ENCODE results near the gene SMARCA1. TPM values are rescaled to one million over a fixed set of nuclear protein-coding genes. Genes with fewer than 3 reads are reported as not detected.
"Not testable (repeated sequence)": the region's sequence is repeated elsewhere in the genome, so short reads cannot be mapped to it uniquely, and the experiment has no call there.

SMARCA1 gene
- total and polyA plus RNA-seq, 2 experiments from 2014 or later = 36.9 to 38.5 TPM

GRCh38 chrX:129565046-129565650, 41.9 kb upstream of the SMARCA1 start:
- no peaks in the 10 kb centered on the region for H3F3A ChIP-seq (ENCODE audit: insufficient read depth)
- H3K9me3 ChIP-seq (ENCODE audit: low read depth) = no peaks in the 10 kb centered on the region
- 59 to 65% methylated on average over 3 of the region's 3 CpGs for WGBS, 2 experiments (ENCODE audit: low coverage in 1 of 2, low lambda C conversion rate in 2 of 2, missing lambda C conversion rate in 2 of 2)
- no peak overlapping the region for H3K27ac ChIP-seq
- in situ Hi-C loops (cut with MboI) = no loop called here
- peaks cover 22% of the 10 kb centered on the region; the same call in 1 of the 2 replicates for H3K36me3 ChIP-seq (ENCODE audit: low read depth)
- H3K9ac ChIP-seq = no peak overlapping the region
- peaks cover 4% of the 10 kb centered on the region for H3K4me1 ChIP-seq (ENCODE audit: insufficient read depth)
- TF ChIP-seq EZH2 (IDR thresholded peaks at IDR 0.05; ENCODE audit: insufficient read depth, poor library complexity, severe bottlenecking) = no peak
- no peak for TF ChIP-seq EZH2phosphoT487 (IDR thresholded peaks at IDR 0.05; ENCODE audit: insufficient read depth, low read depth)
- H2AFZ ChIP-seq = no peak overlapping the region
- DNase-seq = no peak
- H3K79me2 ChIP-seq (ENCODE audit: insufficient read depth) = no peaks in the 10 kb centered on the region
- no peaks in the 10 kb centered on the region for H3K9me2 ChIP-seq (ENCODE audit: insufficient read depth)
- H4K20me1 ChIP-seq (ENCODE audit: insufficient read depth) = no peaks in the 10 kb centered on the region
- no peak overlapping the region for H3K4me3 ChIP-seq
- no peaks in the 10 kb centered on the region for H3K27me3 ChIP-seq (replicated peaks; ENCODE audit: insufficient read depth)
- H3K4me2 ChIP-seq (ENCODE audit: unreplicated experiment) = no peak overlapping the region

GRCh38 chrX:129564345-129564744, 41.1 kb upstream of the SMARCA1 start:
- H3K27me3 ChIP-seq (replicated peaks; ENCODE audit: insufficient read depth); H3F3A ChIP-seq (ENCODE audit: insufficient read depth); H3K9ac ChIP-seq; H3K9me2 ChIP-seq (ENCODE audit: insufficient read depth); H3K9me3 ChIP-seq (ENCODE audit: low read depth); H3K4me2 ChIP-seq (ENCODE audit: unreplicated experiment); H3K4me1 ChIP-seq (ENCODE audit: insufficient read depth); H4K20me1 ChIP-seq (ENCODE audit: insufficient read depth); H2AFZ ChIP-seq; H3K27ac ChIP-seq; in situ Hi-C loops (cut with MboI); DNase-seq; H3K79me2 ChIP-seq (ENCODE audit: insufficient read depth); H3K4me3 ChIP-seq: not testable (repeated sequence)
- H3K36me3 ChIP-seq (ENCODE audit: low read depth) = peaks cover 25% of the 10 kb centered on the region; the same call in 1 of the 2 replicates
- WGBS, 2 experiments (ENCODE audit: low coverage in 1 of 2, low lambda C conversion rate in 2 of 2, missing lambda C conversion rate in 2 of 2) = 70 to 90% methylated on average over 1 to 5 of the region's 5 CpGs

- WGBS, 2 experiments (ENCODE audit: low coverage in 1 of 2, low lambda C conversion rate in 2 of 2, missing lambda C conversion rate in 2 of 2) = 96 to 97% methylated on average over 3 of the region's 3 CpGs
- Histone ChIP-seq H2AFZ (no peak overlapping the region), H3F3A (ENCODE audit: insufficient read depth) (no peaks in the 10 kb centered on the region), H3K4me1 (ENCODE audit: insufficient read depth) (peaks cover 4% of the 10 kb centered on the region), H3K4me3 (no peak overlapping the region), H3K79me2 (ENCODE audit: insufficient read depth) (no peaks in the 10 kb centered on the region), H3K4me2 (ENCODE audit: unreplicated experiment) (no peak overlapping the region), H3K9me2 (ENCODE audit: insufficient read depth) (no peaks in the 10 kb centered on the region), H3K27me3 (replicated peaks; ENCODE audit: insufficient read depth) (no peaks in the 10 kb centered on the region), H3K36me3 (ENCODE audit: low read depth) (peaks cover 22% of the 10 kb centered on the region; the same call in 1 of the 2 replicates), H4K20me1 (ENCODE audit: insufficient read depth) (no peaks in the 10 kb centered on the region), H3K9me3 (ENCODE audit: low read depth) (no peaks in the 10 kb centered on the region), H3K27ac (no peak overlapping the region), H3K9ac (no peak overlapping the region)
- in situ Hi-C loops (cut with MboI) = no loop called here
- DNase-seq = no peak
- TF ChIP-seq EZH2phosphoT487 (IDR thresholded peaks at IDR 0.05; ENCODE audit: insufficient read depth, low read depth) = no peak
- no peak for TF ChIP-seq EZH2 (IDR thresholded peaks at IDR 0.05; ENCODE audit: insufficient read depth, poor library complexity, severe bottlenecking)
Observed at GRCh38 chrX:129561453-129561852, 38.2 kb upstream of the SMARCA1 start.

GRCh38 chrX:129559783-129560182, 36.5 kb upstream of the SMARCA1 start:
- Histone ChIP-seq H3K4me2 (ENCODE audit: unreplicated experiment) (no peak overlapping the region), H3K9me2 (ENCODE audit: insufficient read depth) (no peaks in the 10 kb centered on the region), H2AFZ (no peak overlapping the region), H3K4me1 (ENCODE audit: insufficient read depth) (no peaks in the 10 kb centered on the region), H3K9me3 (ENCODE audit: low read depth) (no peaks in the 10 kb centered on the region), H3K27ac (no peak overlapping the region), H3K79me2 (ENCODE audit: insufficient read depth) (no peaks in the 10 kb centered on the region), H3K36me3 (ENCODE audit: low read depth) (peaks cover 24% of the 10 kb centered on the region; the same call in 1 of the 2 replicates), H3F3A (ENCODE audit: insufficient read depth) (no peaks in the 10 kb centered on the region), H3K27me3 (replicated peaks; ENCODE audit: insufficient read depth) (no peaks in the 10 kb centered on the region), H3K4me3 (no peak overlapping the region), H4K20me1 (ENCODE audit: insufficient read depth) (no peaks in the 10 kb centered on the region), H3K9ac (no peak overlapping the region)
- WGBS, 2 experiments (ENCODE audit: low coverage in 1 of 2, low lambda C conversion rate in 2 of 2, missing lambda C conversion rate in 2 of 2) = 83 to 92% methylated on average over 1 of the region's 1 CpG
- TF ChIP-seq EZH2phosphoT487 (IDR thresholded peaks at IDR 0.05; ENCODE audit: insufficient read depth, low read depth) = no peak
- no peak for TF ChIP-seq EZH2 (IDR thresholded peaks at IDR 0.05; ENCODE audit: insufficient read depth, poor library complexity, severe bottlenecking)
- no peak for DNase-seq
- in situ Hi-C loops (cut with MboI) = no loop called here

Measured in GM23248 (cell line).